ENCODE results near the gene MGAT1. TPM values are rescaled to one million over a fixed set of nuclear protein-coding genes. Genes with fewer than 3 reads are reported as not detected.

MGAT1 gene
- total RNA-seq, 1 experiment from 2014 or later: 52.9 TPM

- no peak for DNase-seq (ENCODE audit: extremely low read depth, low read depth)
Measured at GRCh38 chr5:180807654-180808414, 5.2 kb upstream of the MGAT1 start.

- DNase-seq (ENCODE audit: extremely low read depth, low read depth): no peak
Measured at GRCh38 chr5:180807046-180807445, 4.4 kb upstream of the MGAT1 start.

GRCh38 chr5:180806351-180807011 is 3.9 kb upstream of the MGAT1 start:
- no peak for DNase-seq (ENCODE audit: extremely low read depth, low read depth)

- DNase-seq (ENCODE audit: extremely low read depth, low read depth): no peak
Measured at GRCh38 chr5:180804129-180804618, 1.6 kb upstream of the MGAT1 start.

GRCh38 chr5:180803181-180804128 is 849 bp upstream of the MGAT1 start:
- no peak for DNase-seq (ENCODE audit: extremely low read depth, low read depth)

- DNase-seq (ENCODE audit: extremely low read depth, low read depth): no peak
Measured at GRCh38 chr5:180801596-180802324, 846 bp downstream of the MGAT1 start.

GRCh38 chr5:180799902-180800801 is 2.5 kb downstream of the MGAT1 start:
- DNase-seq (ENCODE audit: extremely low read depth, low read depth): no peak

GRCh38 chr5:180799194-180799593 is 3.4 kb downstream of the MGAT1 start:
- DNase-seq (ENCODE audit: extremely low read depth, low read depth): no peak

GRCh38 chr5:180798193-180798592 is 4.4 kb downstream of the MGAT1 start:
- DNase-seq (ENCODE audit: extremely low read depth, low read depth): no peak

GRCh38 chr5:180797256-180798192 is 5.1 kb downstream of the MGAT1 start:
- no peak for DNase-seq (ENCODE audit: extremely low read depth, low read depth)

- no peak for DNase-seq (ENCODE audit: extremely low read depth, low read depth)
Measured at GRCh38 chr5:180795771-180796313, 6.8 kb downstream of the MGAT1 start.

GRCh38 chr5:180792965-180793287 is 9.7 kb downstream of the MGAT1 start:
- DNase-seq (ENCODE audit: extremely low read depth, low read depth): no peak

GRCh38 chr5:180792287-180792964 is 10.2 kb downstream of the MGAT1 start:
- no peak for DNase-seq (ENCODE audit: extremely low read depth, low read depth)

GRCh38 chr5:180791611-180792213 is 10.9 kb downstream of the MGAT1 start:
- no peak for DNase-seq (ENCODE audit: extremely low read depth, low read depth)

- no peak for DNase-seq (ENCODE audit: extremely low read depth, low read depth)
Measured at GRCh38 chr5:180790524-180790923, 12.1 kb downstream of the MGAT1 start.

GRCh38 chr5:180790020-180790419 is 12.6 kb downstream of the MGAT1 start:
- DNase-seq (ENCODE audit: extremely low read depth, low read depth): peak; percentile 27
